Neuronal stem cell (in vitro differentiated cells): Measurements from ENCODE around the gene MYOG.

Experiments
- DNase-seq: peaks from one replicate; pipeline ENCODE4 v3.0.0-alpha.2; 2013; ENCODE audit warnings: low spot score
- H2AFZ ChIP-seq: one replicate; pipeline ENCODE4 v1.6.1; 2013; ENCODE audit warnings: mild to moderate bottlenecking, low read length, inconsistent platforms
- H2AK5ac ChIP-seq: 2 replicates; pipeline ENCODE4 v1.6.1; 2013; ENCODE audit warnings: low read depth, mild to moderate bottlenecking, inconsistent platforms, low read length, moderate library complexity, mixed read lengths
- H2BK120ac ChIP-seq: 2 replicates; pipeline ENCODE4 v1.6.1; 2013; ENCODE audit warnings: low read depth, mild to moderate bottlenecking, inconsistent platforms, low read length, moderate library complexity, mixed read lengths
- H2BK12ac ChIP-seq: one replicate; pipeline ENCODE4 v1.6.1; 2013; ENCODE audit warnings: low read length, inconsistent platforms
- H2BK15ac ChIP-seq: 2 replicates; pipeline ENCODE4 v1.6.1; 2013; ENCODE audit warnings: mild to moderate bottlenecking, low read length, inconsistent platforms, mixed read lengths
- H2BK5ac ChIP-seq: one replicate; pipeline ENCODE4 v1.6.1; 2013; ENCODE audit warnings: inconsistent platforms, mild to moderate bottlenecking, low read length, moderate library complexity
- H3K14ac ChIP-seq: one replicate; pipeline ENCODE4 v1.6.1; 2013; ENCODE audit warnings: low read length, inconsistent platforms
- H3K18ac ChIP-seq: 2 replicates; pipeline ENCODE4 v1.6.1; 2013; ENCODE audit warnings: low read length, inconsistent platforms
- H3K23ac ChIP-seq: 2 replicates; pipeline ENCODE4 v1.6.1; 2013; ENCODE audit warnings: low read depth, mild to moderate bottlenecking, mixed read lengths, low read length, inconsistent platforms; ENCODE audit not compliant: poor library complexity
- H3K27ac ChIP-seq: replicated peaks from 3 replicates; pipeline ENCODE4 v1.5.1; 2013; ENCODE audit warnings: low read length, inconsistent platforms
- H3K27me3 ChIP-seq, 3 experiments: 2 replicates each; pipeline ENCODE4 v1.6.1; 2013; ENCODE audit warnings: low read length in 3 of 3, mild to moderate bottlenecking in 2 of 3, inconsistent platforms in 1 of 3, low read depth in 1 of 3, mixed read lengths in 1 of 3, moderate library complexity in 1 of 3; ENCODE audit not compliant: control insufficient read depth in 3 of 3, insufficient read depth in 3 of 3
- H3K36me3 ChIP-seq, 2 donors: replicated peaks in 1 of 2; 2 replicates each; pipeline ENCODE4 v1.6.1; 2013; ENCODE audit warnings: low read length in 2 of 2; ENCODE audit not compliant: control insufficient read depth in 2 of 2, insufficient read depth in 2 of 2
- H3K4ac ChIP-seq: 2 replicates; pipeline ENCODE4 v1.6.1; 2013; ENCODE audit warnings: inconsistent platforms, mild to moderate bottlenecking, low read length, moderate library complexity
- H3K4me1 ChIP-seq, 2 donors: 1 replicate in 1 of 2; 2 replicates in 1 of 2; pipeline ENCODE4 v1.6.1; 2013; ENCODE audit warnings: low read length in 2 of 2, low read depth in 1 of 2; ENCODE audit not compliant: control insufficient read depth in 2 of 2, insufficient read depth in 1 of 2
- H3K4me2 ChIP-seq: one replicate; pipeline ENCODE4 v1.6.1; 2013; ENCODE audit warnings: mild to moderate bottlenecking, low read length, inconsistent platforms; ENCODE audit not compliant: insufficient read depth, poor library complexity, severe bottlenecking
- H3K4me3 ChIP-seq, 2 donors: 2 replicates each; pipeline ENCODE4 v1.5.1; 2013; ENCODE audit warnings: low read length in 2 of 2, mild to moderate bottlenecking in 2 of 2, inconsistent platforms in 1 of 2, moderate library complexity in 1 of 2
- H3K79me1 ChIP-seq: one replicate; pipeline ENCODE4 v1.6.1; 2013; ENCODE audit warnings: low read depth, mild to moderate bottlenecking, inconsistent platforms, low read length, moderate library complexity
- H3K9ac ChIP-seq: one replicate; pipeline ENCODE4 v1.6.1; 2013; ENCODE audit warnings: mild to moderate bottlenecking, low read depth, low read length, inconsistent platforms; ENCODE audit not compliant: poor library complexity
- H3K9me3 ChIP-seq, 2 donors: replicated peaks in 1 of 2; 2 replicates each; pipeline versions ENCODE3 to v1.6.1; 2013; ENCODE audit warnings: low read length in 2 of 2, mild to moderate bottlenecking in 2 of 2, inconsistent platforms in 1 of 2, low read depth in 1 of 2, mixed read lengths in 1 of 2, moderate library complexity in 1 of 2; ENCODE audit not compliant: control insufficient read depth in 2 of 2, insufficient read depth in 1 of 2
- H4K8ac ChIP-seq: one replicate; pipeline ENCODE4 v1.6.1; 2013; ENCODE audit warnings: low read depth, mild to moderate bottlenecking, inconsistent platforms, low read length, moderate library complexity
- H4K91ac ChIP-seq: one replicate; pipeline ENCODE4 v1.6.1; 2013; ENCODE audit warnings: low read length, low read depth, mild to moderate bottlenecking, inconsistent platforms; ENCODE audit not compliant: poor library complexity
- WGBS, 2 donors: extraction: QIAGEN DNeasy Blood & Tissue Kit; methylation state at CpG; one replicate each; pipeline ENCODE4 v1.1.7; 2013; ENCODE audit warnings: missing lambda C conversion rate in 2 of 2, mixed read lengths in 1 of 2; ENCODE audit not compliant: insufficient read length in 2 of 2, insufficient replicate concordance in 1 of 2; ENCODE audit errors: extremely low coverage in 2 of 2; 5-methylcytosine and 5-hydroxymethylcytosine counted together

The MYOG gene

GRCh38 chr1:203130358-203130985 is 44.7 kb upstream of the MYOG start:
- H3K27ac ChIP-seq = no peak overlapping the region
- no peak overlapping the region for H3K4ac ChIP-seq
- no peak overlapping the region for H3K14ac ChIP-seq
- no peak overlapping the region for H2BK5ac ChIP-seq
- no peak for DNase-seq
- H4K91ac ChIP-seq = no peak overlapping the region
- peaks cover 9 to 22% of the 10 kb centered on the region in 2 donors for H3K4me1 ChIP-seq
- H3K23ac ChIP-seq = no peak overlapping the region
- no peak overlapping the region for H3K9ac ChIP-seq
- WGBS, 2 donors = no CpG with 5 or more reads among the region's 3 CpGs
- peaks cover 0 to 35% (median 15%) of the 10 kb centered on the region in 3 experiments for H3K27me3 ChIP-seq
- no peak overlapping the region for H3K4me3 ChIP-seq
- H2BK12ac ChIP-seq = no peak overlapping the region
- no peaks in the 10 kb centered on the region for H3K79me1 ChIP-seq
- no peak overlapping the region for H3K4me2 ChIP-seq
- H2AFZ ChIP-seq = no peak overlapping the region
- H3K9me3 ChIP-seq = no peaks in the 10 kb centered on the region
- H3K36me3 ChIP-seq = no peaks in the 10 kb centered on the region
- no peak overlapping the region for H2BK15ac ChIP-seq
- H4K8ac ChIP-seq = no peak overlapping the region
- H3K18ac ChIP-seq = no peak overlapping the region
- no peak overlapping the region for H2BK120ac ChIP-seq
- no peak overlapping the region for H2AK5ac ChIP-seq

- no peak overlapping the region for H3K4me3 ChIP-seq
- no peaks in the 10 kb centered on the region for H3K79me1 ChIP-seq
- no peak overlapping the region for H2BK120ac ChIP-seq
- H3K23ac ChIP-seq = peak overlapping the region; percentile 90
- no peak overlapping the region for H3K27ac ChIP-seq
- H4K8ac ChIP-seq = no peak overlapping the region
- no CpG with 5 or more reads among the region's 7 CpGs for WGBS, 2 donors
- no peak overlapping the region for H3K14ac ChIP-seq
- H3K36me3 ChIP-seq = no peaks in the 10 kb centered on the region
- no peak overlapping the region for H2AFZ ChIP-seq
- no peak overlapping the region for H3K4me2 ChIP-seq
- no peak overlapping the region for H3K9ac ChIP-seq
- no peak overlapping the region for H4K91ac ChIP-seq
- peak overlapping the region; percentile 29 for H3K18ac ChIP-seq
- peaks cover 0 to 43% (median 15%) of the 10 kb centered on the region in 3 experiments for H3K27me3 ChIP-seq
- no peak for DNase-seq
- peak overlapping the region; percentile 0 for H2BK12ac ChIP-seq
- no peaks in the 10 kb centered on the region for H3K9me3 ChIP-seq
- no peak overlapping the region for H3K4ac ChIP-seq
- H2BK5ac ChIP-seq = no peak overlapping the region
- H3K4me1 ChIP-seq = peaks cover 9 to 22% of the 10 kb centered on the region in 2 donors
- peak overlapping the region; percentile 68 for H2AK5ac ChIP-seq
- H2BK15ac ChIP-seq = no peak overlapping the region
These were observed 43.9 kb upstream of the MYOG start for GRCh38 chr1:203129501-203130231.

- H3K4me3 ChIP-seq = peak overlapping the region in 1 of 2 donors; percentile 72
- peaks cover 0 to 50% (median 15%) of the 10 kb centered on the region in 3 experiments for H3K27me3 ChIP-seq
- H3K9me3 ChIP-seq = no peaks in the 10 kb centered on the region
- whole genome bisulfite sequencing, 2 donors = no CpG with 5 or more reads among the region's 29 CpGs
- no peak overlapping the region for H3K14ac ChIP-seq
- H3K4me2 ChIP-seq = peak overlapping the region; percentile 79
- DNase-seq = no peak
- H2AK5ac ChIP-seq = peak overlapping the region; percentile 68
- peak overlapping the region; percentile 44 for H2BK120ac ChIP-seq
- peak overlapping the region; percentile 29 for H2BK15ac ChIP-seq
- peak overlapping the region; percentile 59 for H2BK5ac ChIP-seq
- no peak overlapping the region for H3K27ac ChIP-seq
- no peaks in the 10 kb centered on the region for H3K36me3 ChIP-seq
- H3K4ac ChIP-seq = peak overlapping the region; percentile 69
- H4K8ac ChIP-seq = no peak overlapping the region
- H2BK12ac ChIP-seq = peak overlapping the region; percentile 98
- peak overlapping the region; percentile 68 for H3K9ac ChIP-seq
- peaks cover 9 to 24% of the 10 kb centered on the region in 2 donors for H3K4me1 ChIP-seq
- peak overlapping the region; percentile 60 for H4K91ac ChIP-seq
- H3K79me1 ChIP-seq = no peaks in the 10 kb centered on the region
- peak overlapping the region; percentile 97 for H2AFZ ChIP-seq
- H3K23ac ChIP-seq = peak overlapping the region; percentile 90
- peak overlapping the region; percentile 84 for H3K18ac ChIP-seq
These were observed 43.1 kb upstream of the MYOG start for GRCh38 chr1:203128716-203129500.

- no peak overlapping the region for H3K14ac ChIP-seq
- H3K4ac ChIP-seq = no peak overlapping the region
- H3K36me3 ChIP-seq = no peaks in the 10 kb centered on the region
- no peak overlapping the region for H4K8ac ChIP-seq
- WGBS, 2 donors = no CpG with 5 or more reads among the region's 7 CpGs
- H3K4me1 ChIP-seq = peaks cover 9 to 22% of the 10 kb centered on the region in 2 donors
- H3K79me1 ChIP-seq = no peaks in the 10 kb centered on the region
- H3K27ac ChIP-seq = no peak overlapping the region
- peak overlapping the region; percentile 98 for H2BK12ac ChIP-seq
- peak overlapping the region; percentile 85 for H3K18ac ChIP-seq
- peak overlapping the region; percentile 79 for H3K4me2 ChIP-seq
- peak overlapping the region; percentile 68 for H3K9ac ChIP-seq
- H2BK120ac ChIP-seq = peak overlapping the region; percentile 44
- no peak for DNase-seq
- H3K27me3 ChIP-seq = peaks cover 0 to 55% (median 15%) of the 10 kb centered on the region in 3 experiments
- H2BK15ac ChIP-seq = peak overlapping the region; percentile 29
- peak overlapping the region; percentile 68 for H2AK5ac ChIP-seq
- H4K91ac ChIP-seq = no peak overlapping the region
- H3K9me3 ChIP-seq = no peaks in the 10 kb centered on the region
- H3K4me3 ChIP-seq = peak overlapping the region; percentile 41 to 72
- peak overlapping the region; percentile 59 for H2BK5ac ChIP-seq
- peak overlapping the region; percentile 97 for H2AFZ ChIP-seq
- H3K23ac ChIP-seq = peak overlapping the region; percentile 90
These were observed 42.6 kb upstream of the MYOG start for GRCh38 chr1:203128431-203128715.
